ENCODE measurements around the gene MXD4. TPM values are rescaled to one million over a fixed set of nuclear protein-coding genes. Genes with fewer than 3 reads are reported as not detected.

Gene MXD4
- total and polyA plus RNA-seq, 2 donors (not counting 1 experiment from before 2014, with no cell fraction given): 22.1 to 42.1 TPM

- DNase-seq (ENCODE audit: low read depth in 2 of 2): no peak
- Histone ChIP-seq H3K4me2 (ENCODE audit: extremely low read depth, insufficient read depth, low read length) (no peak overlapping the region), H4K20me1 (ENCODE audit: control insufficient read depth, extremely low read depth, insufficient read depth, low read length) (no peaks in the 10 kb centered on the region), H3K27ac (ENCODE audit: insufficient read depth, low read length) (no peak overlapping the region), H3K79me2 (ENCODE audit: control insufficient read depth, insufficient read depth, low read length) (no peaks in the 10 kb centered on the region), H3K4me3 (replicated peaks in 1 of 4; ENCODE audit: control extremely low read depth in 1 of 4, insufficient read depth in 1 of 4, low read depth in 3 of 4, low read length in 4 of 4) (no peak overlapping the region), H3K9ac (ENCODE audit: insufficient read depth, low read length) (no peak overlapping the region), H3K9me3 (ENCODE audit: control insufficient read depth, insufficient read depth, low read depth, low read length) (no peaks in the 10 kb centered on the region), H3K36me3 (ENCODE audit: control insufficient read depth, insufficient read depth, low read length) (no peaks in the 10 kb centered on the region), H3K27me3 (ENCODE audit: control insufficient read depth, insufficient read depth, low read length) (no peaks in the 10 kb centered on the region), H3K4me1 (ENCODE audit: control insufficient read depth, extremely low read depth, insufficient read depth, low read length) (no peaks in the 10 kb centered on the region), H2AFZ (ENCODE audit: low read length) (no peak overlapping the region)
- no peak for TF ChIP-seq CTCF (conservative IDR thresholded peaks at IDR 0.05 in 1 of 2, IDR thresholded peaks at IDR 0.05 in 1 of 2; ENCODE audit: low read depth in 1 of 2, low read length in 2 of 2)
These were observed 10.3 kb upstream of the MXD4 start for GRCh38 chr4:2272026-2272827.

- Histone ChIP-seq H2AFZ (ENCODE audit: low read length) (no peak overlapping the region), H3K27me3 (ENCODE audit: control insufficient read depth, insufficient read depth, low read length) (no peaks in the 10 kb centered on the region), H3K36me3 (ENCODE audit: control insufficient read depth, insufficient read depth, low read length) (no peaks in the 10 kb centered on the region), H3K27ac (ENCODE audit: insufficient read depth, low read length) (no peak overlapping the region), H3K4me2 (ENCODE audit: extremely low read depth, insufficient read depth, low read length) (no peak overlapping the region), H4K20me1 (ENCODE audit: control insufficient read depth, extremely low read depth, insufficient read depth, low read length) (no peaks in the 10 kb centered on the region), H3K9ac (ENCODE audit: insufficient read depth, low read length) (no peak overlapping the region), H3K79me2 (ENCODE audit: control insufficient read depth, insufficient read depth, low read length) (no peaks in the 10 kb centered on the region), H3K4me1 (ENCODE audit: control insufficient read depth, extremely low read depth, insufficient read depth, low read length) (no peaks in the 10 kb centered on the region), H3K9me3 (ENCODE audit: control insufficient read depth, insufficient read depth, low read depth, low read length) (no peaks in the 10 kb centered on the region), H3K4me3 (replicated peaks in 1 of 4; ENCODE audit: control extremely low read depth in 1 of 4, insufficient read depth in 1 of 4, low read depth in 3 of 4, low read length in 4 of 4) (no peak overlapping the region)
- DNase-seq (ENCODE audit: low read depth in 2 of 2): no peak
- no peak for TF ChIP-seq CTCF (conservative IDR thresholded peaks at IDR 0.05 in 1 of 2, IDR thresholded peaks at IDR 0.05 in 1 of 2; ENCODE audit: low read depth in 1 of 2, low read length in 2 of 2)
- TF ChIP-seq EZH2 (IDR thresholded peaks at IDR 0.05; ENCODE audit: low read length, missing control alignments): no peak
These were observed 9.5 kb upstream of the MXD4 start for GRCh38 chr4:2271279-2272025.

GRCh38 chr4:2270341-2271165 lies 8.6 kb upstream of the MXD4 start:
- Histone ChIP-seq H3K27ac (ENCODE audit: insufficient read depth, low read length) (no peak overlapping the region), H3K36me3 (ENCODE audit: control insufficient read depth, insufficient read depth, low read length) (no peaks in the 10 kb centered on the region), H2AFZ (ENCODE audit: low read length) (no peak overlapping the region), H3K9me3 (ENCODE audit: control insufficient read depth, insufficient read depth, low read depth, low read length) (no peaks in the 10 kb centered on the region), H3K79me2 (ENCODE audit: control insufficient read depth, insufficient read depth, low read length) (no peaks in the 10 kb centered on the region), H3K4me2 (ENCODE audit: extremely low read depth, insufficient read depth, low read length) (no peak overlapping the region), H3K4me1 (ENCODE audit: control insufficient read depth, extremely low read depth, insufficient read depth, low read length) (peaks cover 4% of the 10 kb centered on the region), H3K9ac (ENCODE audit: insufficient read depth, low read length) (no peak overlapping the region), H4K20me1 (ENCODE audit: control insufficient read depth, extremely low read depth, insufficient read depth, low read length) (no peaks in the 10 kb centered on the region), H3K4me3 (replicated peaks in 1 of 4; ENCODE audit: control extremely low read depth in 1 of 4, insufficient read depth in 1 of 4, low read depth in 3 of 4, low read length in 4 of 4) (no peak overlapping the region), H3K27me3 (ENCODE audit: control insufficient read depth, insufficient read depth, low read length) (no peaks in the 10 kb centered on the region)
- TF ChIP-seq EZH2 (IDR thresholded peaks at IDR 0.05; ENCODE audit: low read length, missing control alignments): no peak
- TF ChIP-seq CTCF (conservative IDR thresholded peaks at IDR 0.05 in 1 of 2, IDR thresholded peaks at IDR 0.05 in 1 of 2; ENCODE audit: low read depth in 1 of 2, low read length in 2 of 2): no peak
- DNase-seq (ENCODE audit: low read depth in 2 of 2): no peak

All from fibroblast of lung (primary cell).